ENCODE measurements around the gene WNT7A. TPM values are rescaled to one million over a fixed set of nuclear protein-coding genes. Genes with fewer than 3 reads are reported as not detected.

Gene WNT7A
- total RNA-seq, 2 donors from 2014 or later, result under 0.01 TPM

DNA sequence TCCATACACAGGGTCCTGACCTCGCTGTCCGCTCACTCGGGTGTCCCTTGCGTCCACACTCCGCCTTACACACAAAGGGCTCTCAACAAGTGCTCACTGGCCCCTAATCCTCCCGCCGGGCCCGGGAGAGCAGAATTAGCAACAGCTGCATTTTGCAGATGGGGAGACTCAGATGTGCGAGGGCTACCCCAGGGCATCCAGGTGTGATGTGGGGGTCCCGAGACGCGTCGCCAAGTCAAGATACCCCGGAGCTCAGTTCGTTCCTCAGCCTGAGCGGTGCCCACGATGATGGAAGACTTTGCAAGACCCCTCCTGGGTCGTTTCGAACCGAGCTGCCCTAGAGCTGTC is 14.9 kb upstream of the WNT7A start:
- TF ChIP-seq POLR2A (IDR thresholded peaks at IDR 0.05), result no peak
- TF ChIP-seq CTCF (IDR thresholded peaks at IDR 0.05), result no peak
- H3K36me3 ChIP-seq (replicated peaks in 1 of 2; ENCODE audit: insufficient read depth in 1 of 2, low read depth in 2 of 2), result no peaks in the 10 kb centered on the region
- ATAC-seq, result no peak
- intact Hi-C loops (cut with DNase I), result loop anchor here (10.0 kb wide), 2 partner anchors 230 to 570 kb away; partner anchors contain the start of genes CHCHD4 and TMEM43
- no peaks in the 10 kb centered on the region for H3K9me3 ChIP-seq
- WGBS, 2 donors, result 51 to 77% methylated on average over 5 to 19 of the region's 20 CpGs
- peaks cover 8% of the 10 kb centered on the region for H3K4me1 ChIP-seq
- DNase-seq, result no peak
- no peaks in the 10 kb centered on the region for H3K27me3 ChIP-seq
- H3K27ac ChIP-seq, result no peak overlapping the region
- peak overlapping the region in 1 of 2 donors; percentile 10 for H3K4me3 ChIP-seq

GRCh38 chr3:13894096-13894806 is 14.4 kb upstream of the WNT7A start:
- TF ChIP-seq CTCF (IDR thresholded peaks at IDR 0.05) (no peak), POLR2A (IDR thresholded peaks at IDR 0.05) (no peak)
- Histone ChIP-seq H3K4me1 (peaks cover 8% of the 10 kb centered on the region), H3K27me3 (no peaks in the 10 kb centered on the region), H3K36me3 (replicated peaks in 1 of 2; ENCODE audit: insufficient read depth in 1 of 2, low read depth in 2 of 2) (no peaks in the 10 kb centered on the region), H3K4me3 (no peak overlapping the region), H3K9me3 (no peaks in the 10 kb centered on the region), H3K27ac (no peak overlapping the region)
- intact Hi-C loops (cut with DNase I), result loop anchor here (10.0 kb wide), 2 partner anchors 231 to 571 kb away; partner anchors contain the start of genes CHCHD4 and TMEM43
- ATAC-seq, result no peak
- WGBS, 2 donors, result 77 to 83% methylated on average over 11 to 13 of the region's 13 CpGs
- DNase-seq, result no peak

DNA sequence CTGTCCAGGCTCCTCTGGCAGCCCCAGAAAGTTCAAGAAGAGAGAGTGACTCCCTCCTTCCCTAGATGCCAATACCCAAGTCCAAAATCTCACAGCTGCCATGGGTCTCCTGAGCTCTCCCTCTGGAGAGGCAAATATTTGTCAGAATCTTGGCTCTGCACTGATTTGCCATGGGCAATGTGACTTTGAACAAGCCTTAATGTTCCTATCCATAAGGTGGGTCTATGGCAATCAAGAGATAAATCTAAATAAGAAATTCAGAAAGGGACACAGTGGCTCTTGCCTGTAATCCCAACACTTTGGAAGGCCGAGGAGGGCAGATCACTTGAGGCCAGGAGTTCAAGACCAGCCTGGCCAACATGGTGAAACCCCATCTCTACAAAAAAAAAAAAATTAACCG is 12.4 kb upstream of the WNT7A start:
- DNase-seq (no peak), ATAC-seq (no peak)
- TF ChIP-seq CTCF (IDR thresholded peaks at IDR 0.05) (no peak), POLR2A (IDR thresholded peaks at IDR 0.05) (no peak)
- H3K9me3 ChIP-seq, result no peaks in the 10 kb centered on the region
- H3K4me1 ChIP-seq, result peaks cover 8% of the 10 kb centered on the region
- no peaks in the 10 kb centered on the region for H3K36me3 ChIP-seq (replicated peaks in 1 of 2; ENCODE audit: insufficient read depth in 1 of 2, low read depth in 2 of 2)
- H3K27ac ChIP-seq, result no peak overlapping the region
- intact Hi-C loops (cut with DNase I), result loop anchor here (10.0 kb wide), 2 partner anchors 232 to 572 kb away; partner anchors contain the start of genes CHCHD4 and TMEM43
- H3K4me3 ChIP-seq, result no peak overlapping the region
- H3K27me3 ChIP-seq, result no peaks in the 10 kb centered on the region
- 90 to 92% methylated on average over 2 of the region's 2 CpGs for WGBS, 2 donors

- TF ChIP-seq POLR2A (IDR thresholded peaks at IDR 0.05) (no peak), CTCF (IDR thresholded peaks at IDR 0.05) (no peak)
- intact Hi-C loops (cut with DNase I), result loop anchor here (10.0 kb wide), 2 partner anchors 233 to 573 kb away; partner anchors contain the start of genes CHCHD4 and TMEM43
- H3K27ac ChIP-seq, result no peak overlapping the region
- WGBS, 2 donors, result 68 to 71% methylated on average over 5 of the region's 5 CpGs
- no peaks in the 10 kb centered on the region for H3K9me3 ChIP-seq
- no peak for DNase-seq
- no peak for ATAC-seq
- H3K4me1 ChIP-seq, result peaks cover 8% of the 10 kb centered on the region
- no peaks in the 10 kb centered on the region for H3K27me3 ChIP-seq
- no peak overlapping the region for H3K4me3 ChIP-seq
- no peaks in the 10 kb centered on the region for H3K36me3 ChIP-seq (replicated peaks in 1 of 2; ENCODE audit: insufficient read depth in 1 of 2, low read depth in 2 of 2)
These were observed 11.7 kb upstream of the WNT7A start for GRCh38 chr3:13891492-13892073.
